GM21526 (cell line): Measurements from ENCODE around the gene MYOM1.
A peak's percentile ranks its signal among the peaks of the same experiment; 100 is the strongest.
"Not testable (repeated sequence)": the region's sequence is repeated elsewhere in the genome, so short reads cannot be mapped to it uniquely, and the experiment has no call there.

Experiments used
- ATAC-seq: cut with Tn5 transposase; IDR thresholded peaks from one replicate; pipeline ENCODE4 v1.9.1; 2021; ENCODE audit warnings: moderate library complexity; ENCODE audit not compliant: unreplicated experiment, low FRiP score

MYOM1 gene

GRCh38 chr18:3062798-3063680 lies 156.7 kb downstream of the MYOM1 start:
- peak; percentile 44 for ATAC-seq

GRCh38 chr18:3061581-3062312 lies 158.0 kb downstream of the MYOM1 start:
- ATAC-seq: no peak

- peak; percentile 63 for ATAC-seq
Observed at GRCh38 chr18:3060667-3061580, 158.8 kb downstream of the MYOM1 start.

GRCh38 chr18:3059272-3059671 lies 160.5 kb downstream of the MYOM1 start:
- ATAC-seq: no peak

GRCh38 chr18:3058328-3059191 lies 161.2 kb downstream of the MYOM1 start:
- ATAC-seq: no peak

- no peak for ATAC-seq
Observed at GRCh38 chr18:3057526-3057925, 162.2 kb downstream of the MYOM1 start.

- no peak for ATAC-seq
Observed at GRCh38 chr18:3056311-3056710, 163.5 kb downstream of the MYOM1 start.

GRCh38 chr18:3055816-3056215 lies 164.0 kb downstream of the MYOM1 start:
- no peak for ATAC-seq

GRCh38 chr18:3055186-3055728 lies 164.5 kb downstream of the MYOM1 start:
- no peak for ATAC-seq

- no peak for ATAC-seq
Observed at GRCh38 chr18:3054780-3055179, 165.0 kb downstream of the MYOM1 start.

- ATAC-seq: no peak
Observed at GRCh38 chr18:3054214-3054613, 165.6 kb downstream of the MYOM1 start.

GRCh38 chr18:3053081-3053480 lies 166.7 kb downstream of the MYOM1 start:
- no peak for ATAC-seq

GRCh38 chr18:3052411-3052758 lies 167.4 kb downstream of the MYOM1 start:
- ATAC-seq: no peak

- ATAC-seq: no peak
Observed at GRCh38 chr18:3051718-3052410, 167.9 kb downstream of the MYOM1 start.

- ATAC-seq: not testable (repeated sequence)
Observed at GRCh38 chr18:3049897-3050454, 169.8 kb downstream of the MYOM1 start.

GRCh38 chr18:3048820-3049349 lies 170.9 kb downstream of the MYOM1 start:
- ATAC-seq: no peak

GRCh38 chr18:3048121-3048520 lies 171.6 kb downstream of the MYOM1 start:
- ATAC-seq: no peak

- no peak for ATAC-seq
Observed at GRCh38 chr18:3046216-3046808, 173.5 kb downstream of the MYOM1 start.
